Stimulated activated naive CD8-positive, alpha-beta T cell treated with anti-CD3 and anti-CD28 coated beads, Interleukin-15, Interleukin-2, amounts not matched to agents 100 ng/mL and 50 ng/mL, for 24 hours (primary cell): ENCODE measurements around the gene AIFM1.

ENCODE experiments used
- H3K27ac Mint-ChIP-seq: one replicate; pipeline ENCODE4 v1.8.0; 2021; ENCODE audit warnings: mild to moderate bottlenecking, mixed read lengths
- H3K27me3 Mint-ChIP-seq: one replicate; pipeline ENCODE4 v1.8.0; 2021; ENCODE audit warnings: mixed read lengths
- H3K36me3 Mint-ChIP-seq: one replicate; pipeline ENCODE4 v1.8.0; 2021; ENCODE audit warnings: low read depth, mixed read lengths
- H3K4me1 Mint-ChIP-seq: one replicate; pipeline ENCODE4 v1.8.0; 2021; ENCODE audit warnings: low read depth, mixed read lengths
- H3K4me3 Mint-ChIP-seq: one replicate; pipeline ENCODE4 v1.8.0; 2021; ENCODE audit warnings: mild to moderate bottlenecking, mixed read lengths
- H3K9me3 Mint-ChIP-seq: one replicate; pipeline ENCODE4 v1.8.0; 2021; ENCODE audit warnings: mixed read lengths

Gene AIFM1

GRCh38 chrX:130097507-130098209 lies 68.0 kb downstream of the AIFM1 start:
- Mint-ChIP-seq H3K36me3 (peaks cover 6% of the 10 kb centered on the region), H3K27ac (peak overlapping the region; percentile 79), H3K9me3 (no peaks in the 10 kb centered on the region), H3K4me3 (no peak overlapping the region), H3K4me1 (peaks cover 72% of the 10 kb centered on the region), H3K27me3 (no peaks in the 10 kb centered on the region)

- no peaks in the 10 kb centered on the region for H3K36me3 Mint-ChIP-seq
- no peak overlapping the region for H3K4me3 Mint-ChIP-seq
- peaks cover 77% of the 10 kb centered on the region for H3K4me1 Mint-ChIP-seq
- H3K9me3 Mint-ChIP-seq = no peaks in the 10 kb centered on the region
- H3K27ac Mint-ChIP-seq = no peak overlapping the region
- H3K27me3 Mint-ChIP-seq = no peaks in the 10 kb centered on the region
Observed at GRCh38 chrX:130095249-130096030, 70.2 kb downstream of the AIFM1 start.

DNA sequence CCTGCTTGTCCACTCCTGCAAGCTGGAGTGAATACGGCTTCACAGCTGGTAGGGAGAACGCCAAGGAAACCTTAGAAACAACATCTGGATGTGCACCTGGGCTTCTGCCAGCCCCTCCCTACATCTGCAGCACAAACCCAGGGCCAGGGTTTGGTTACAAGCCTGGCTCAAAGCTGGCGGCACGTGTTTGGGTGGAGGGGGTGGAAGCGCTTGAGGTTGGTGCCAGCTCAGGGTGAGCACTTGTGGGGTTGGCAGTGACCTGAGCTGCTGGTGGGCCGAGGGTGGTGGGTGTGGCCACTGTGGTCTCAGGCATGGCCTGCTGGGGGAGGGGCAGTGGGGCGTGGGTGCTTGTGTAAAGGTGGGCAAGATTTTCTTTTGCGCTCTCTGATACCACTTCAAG lies 70.9 kb downstream of the AIFM1 start:
- Mint-ChIP-seq H3K36me3 (no peaks in the 10 kb centered on the region), H3K9me3 (no peaks in the 10 kb centered on the region), H3K4me3 (no peak overlapping the region), H3K27me3 (no peaks in the 10 kb centered on the region), H3K4me1 (peaks cover 73% of the 10 kb centered on the region), H3K27ac (no peak overlapping the region)

DNA sequence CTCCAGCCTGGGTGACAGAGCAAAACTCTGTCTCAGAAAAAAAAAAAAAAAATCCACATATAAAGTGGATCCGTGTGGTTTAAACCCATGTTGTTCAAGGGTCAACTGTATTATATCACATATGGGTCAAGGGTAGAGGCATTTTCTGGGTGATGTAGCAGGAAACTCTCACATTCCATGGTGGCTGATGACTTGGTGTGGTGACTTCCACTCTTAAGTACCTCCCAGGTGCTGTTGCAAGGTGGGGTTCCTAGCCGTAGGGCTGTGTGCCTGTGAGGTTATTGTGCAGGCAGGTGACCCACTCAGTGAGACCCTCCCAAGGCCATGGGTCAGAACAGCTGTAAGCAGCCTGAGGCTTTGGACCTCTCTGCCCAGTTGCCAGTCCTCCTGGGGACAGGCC lies 72.4 kb downstream of the AIFM1 start:
- Mint-ChIP-seq H3K4me3 (no peak overlapping the region), H3K9me3 (no peaks in the 10 kb centered on the region), H3K27ac (no peak overlapping the region), H3K27me3 (no peaks in the 10 kb centered on the region), H3K36me3 (no peaks in the 10 kb centered on the region), H3K4me1 (peaks cover 71% of the 10 kb centered on the region)

- H3K27ac Mint-ChIP-seq = peak overlapping the region; percentile 95
- no peaks in the 10 kb centered on the region for H3K27me3 Mint-ChIP-seq
- H3K4me3 Mint-ChIP-seq = peak overlapping the region; percentile 87
- no peaks in the 10 kb centered on the region for H3K9me3 Mint-ChIP-seq
- H3K4me1 Mint-ChIP-seq = peaks cover 72% of the 10 kb centered on the region
- H3K36me3 Mint-ChIP-seq = no peaks in the 10 kb centered on the region
Observed at GRCh38 chrX:130091980-130092522, 73.6 kb downstream of the AIFM1 start.

- Mint-ChIP-seq H3K27ac (peak overlapping the region; percentile 85), H3K4me1 (peaks cover 78% of the 10 kb centered on the region), H3K4me3 (peak overlapping the region; percentile 53), H3K9me3 (no peaks in the 10 kb centered on the region), H3K27me3 (no peaks in the 10 kb centered on the region), H3K36me3 (no peaks in the 10 kb centered on the region)
Observed at GRCh38 chrX:130090364-130090763, 75.3 kb downstream of the AIFM1 start.

GRCh38 chrX:130086447-130087206 lies 79.0 kb downstream of the AIFM1 start:
- Mint-ChIP-seq H3K9me3 (no peaks in the 10 kb centered on the region), H3K4me1 (peaks cover 85% of the 10 kb centered on the region), H3K4me3 (peak overlapping the region; percentile 67), H3K36me3 (no peaks in the 10 kb centered on the region), H3K27ac (peak overlapping the region; percentile 85), H3K27me3 (no peaks in the 10 kb centered on the region)

- Mint-ChIP-seq H3K4me3 (peak overlapping the region; percentile 67), H3K9me3 (no peaks in the 10 kb centered on the region), H3K36me3 (no peaks in the 10 kb centered on the region), H3K27ac (peak overlapping the region; percentile 85), H3K4me1 (peaks cover 85% of the 10 kb centered on the region), H3K27me3 (no peaks in the 10 kb centered on the region)
Observed at GRCh38 chrX:130085551-130086446, 79.8 kb downstream of the AIFM1 start.

GRCh38 chrX:130084631-130085237 lies 80.9 kb downstream of the AIFM1 start:
- Mint-ChIP-seq H3K36me3 (peaks cover 3% of the 10 kb centered on the region), H3K27ac (peak overlapping the region; percentile 85), H3K4me3 (peak overlapping the region; percentile 67), H3K4me1 (peaks cover 81% of the 10 kb centered on the region), H3K9me3 (no peaks in the 10 kb centered on the region), H3K27me3 (no peaks in the 10 kb centered on the region)

DNA sequence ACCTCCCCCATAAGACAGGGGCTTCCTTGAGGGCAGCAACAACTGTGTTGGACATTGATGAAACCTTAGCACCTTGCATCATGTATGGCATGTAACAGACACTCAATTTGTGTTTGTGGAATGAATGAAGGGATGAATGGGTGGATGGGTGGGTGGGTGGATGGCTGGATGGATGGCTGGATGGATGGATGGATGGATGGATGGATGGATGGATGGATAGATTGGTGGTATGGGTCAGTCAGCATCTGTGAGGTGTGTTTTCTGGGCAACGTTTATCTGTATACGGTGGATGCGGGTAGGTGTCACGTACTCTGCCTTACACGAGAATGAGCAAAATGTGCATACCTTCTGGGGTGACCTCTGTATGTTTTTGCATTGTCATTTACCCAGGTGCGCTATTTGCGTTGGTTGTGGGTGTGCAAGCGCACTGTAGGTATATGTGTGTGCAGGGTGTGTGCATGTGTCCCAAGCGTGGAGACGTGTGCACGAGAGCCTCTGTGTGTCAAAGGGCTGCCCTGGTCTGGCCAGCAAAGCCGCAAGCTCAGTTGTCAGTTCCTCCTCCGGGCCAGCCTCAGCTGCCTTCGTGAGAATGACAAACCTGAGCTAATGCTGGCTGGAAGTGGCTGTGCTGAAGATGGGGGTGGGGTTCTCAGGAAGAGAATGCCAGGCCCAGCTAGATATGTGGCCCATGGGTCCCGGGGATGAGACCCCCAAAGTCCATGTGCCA lies 81.8 kb downstream of the AIFM1 start:
- Mint-ChIP-seq H3K27ac (peak overlapping the region; percentile 85), H3K9me3 (no peaks in the 10 kb centered on the region), H3K4me3 (peak overlapping the region; percentile 67), H3K27me3 (no peaks in the 10 kb centered on the region), H3K4me1 (peaks cover 79% of the 10 kb centered on the region), H3K36me3 (peaks cover 4% of the 10 kb centered on the region)

DNA sequence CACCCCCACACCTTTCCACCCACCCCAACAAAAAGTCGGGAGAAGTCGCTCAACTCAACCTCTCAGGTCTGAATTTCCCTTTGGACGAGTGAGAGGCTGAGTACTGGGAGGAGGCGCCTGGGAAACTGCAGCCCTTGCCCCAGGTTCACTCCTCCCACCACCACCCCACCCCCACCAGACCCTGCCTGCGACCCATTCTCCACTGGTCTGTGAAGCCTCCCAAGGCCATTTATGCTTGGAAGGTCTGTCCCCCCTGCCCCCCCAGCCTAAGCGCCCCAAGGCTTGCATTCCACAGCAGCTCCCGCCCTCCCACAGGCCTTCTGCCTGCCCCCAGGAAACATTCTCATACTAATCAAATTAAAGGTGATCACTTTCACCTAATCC lies 82.5 kb downstream of the AIFM1 start:
- H3K36me3 Mint-ChIP-seq = peaks cover 4% of the 10 kb centered on the region
- peak overlapping the region; percentile 33 for H3K4me3 Mint-ChIP-seq
- no peaks in the 10 kb centered on the region for H3K27me3 Mint-ChIP-seq
- peaks cover 72% of the 10 kb centered on the region for H3K4me1 Mint-ChIP-seq
- H3K27ac Mint-ChIP-seq = peak overlapping the region; percentile 72
- no peaks in the 10 kb centered on the region for H3K9me3 Mint-ChIP-seq

GRCh38 chrX:130082244-130083106 lies 83.2 kb downstream of the AIFM1 start:
- Mint-ChIP-seq H3K27me3 (no peaks in the 10 kb centered on the region), H3K27ac (peak overlapping the region; percentile 72), H3K4me1 (peaks cover 67% of the 10 kb centered on the region), H3K4me3 (peak overlapping the region; percentile 37), H3K9me3 (no peaks in the 10 kb centered on the region), H3K36me3 (peaks cover 4% of the 10 kb centered on the region)
